H1 (cell line): ENCODE measurements around the gene DENND1A. TPM values are rescaled to one million over a fixed set of nuclear protein-coding genes. Genes with fewer than 3 reads are reported as not detected.

Experiments
- CTCF ChIA-PET: fragments of 300-600 bp; sonication (Branson Sonifier 250); formaldehyde crosslinking; loops from one replicate; lab custom pipeline; 2021; ENCODE audit not compliant: partially characterized antibody; lab: Charles Lee
- POLR2A ChIA-PET: fragments of 300-600 bp; sonication (Branson Sonifier 250); formaldehyde crosslinking; loops from one replicate; lab custom pipeline; 2021; ENCODE audit warnings: inconsistent platforms; ENCODE audit not compliant: partially characterized antibody; lab: Charles Lee
- DNase-seq, 2 experiments: peaks; one replicate each; pipeline versions ENCODE4 v3.0.0 to v3.0.0-alpha.2; 2010 to 2022; ENCODE audit warnings: low spot score in 2 of 2, low read depth in 1 of 2, mixed read lengths in 1 of 2
- FAIRE-seq: peaks from 2 replicates; lab custom pipeline; 2011; peaks lifted over from hg19 to GRCh38; lab: Jason Lieb, UNC
- H2AFZ ChIP-seq: 2 replicates; pipeline ENCODE4 v1.8.1; 2012; ENCODE audit warnings: low read length, inconsistent platforms
- H2AK5ac ChIP-seq: 2 replicates; pipeline ENCODE4 v1.6.1; 2013; ENCODE audit warnings: low read depth, low read length
- H2BK120ac ChIP-seq: replicated peaks from 2 replicates; pipeline ENCODE3; 2013; ENCODE audit warnings: low read depth, low read length, inconsistent platforms
- H2BK12ac ChIP-seq: 2 replicates; pipeline ENCODE4 v1.6.1; 2013; ENCODE audit warnings: low read depth, low read length
- H2BK15ac ChIP-seq: 2 replicates; pipeline ENCODE4 v1.6.1; 2013; ENCODE audit warnings: low read length
- H2BK20ac ChIP-seq: 2 replicates; pipeline ENCODE4 v1.6.1; 2013; ENCODE audit warnings: low read length
- H2BK5ac ChIP-seq: 2 replicates; pipeline ENCODE4 v1.6.1; 2013; ENCODE audit warnings: low read depth, low read length
- H3K14ac ChIP-seq: 2 replicates; pipeline ENCODE4 v1.6.1; 2013; ENCODE audit warnings: inconsistent platforms; ENCODE audit not compliant: insufficient read length
- H3K18ac ChIP-seq: 2 replicates; pipeline ENCODE4 v1.6.1; 2013; ENCODE audit warnings: low read length; ENCODE audit errors: extremely low read depth
- H3K23ac ChIP-seq: 2 replicates; pipeline ENCODE4 v1.6.1; 2013; ENCODE audit warnings: inconsistent platforms; ENCODE audit not compliant: insufficient read length
- H3K23me2 ChIP-seq: 2 replicates; pipeline ENCODE4 v1.6.1; 2013; ENCODE audit warnings: low read depth, low read length
- H3K27ac ChIP-seq: 2 replicates; pipeline ENCODE4 v1.6.1; 2011; ENCODE audit warnings: low read depth, low read length, inconsistent platforms
- H3K27me3 ChIP-seq, 4 experiments: replicated peaks in 1 of 4; 1 replicate in 1 of 4; 2 replicates in 3 of 4; pipeline versions ENCODE4 v1.6.1 to v1.8.1; 2011 to 2013; ENCODE audit warnings: low read length in 3 of 4, mild to moderate bottlenecking in 3 of 4, inconsistent platforms in 2 of 4, mixed read lengths in 2 of 4, moderate library complexity in 1 of 4; ENCODE audit not compliant: control insufficient read depth in 3 of 4, insufficient read depth in 3 of 4; ENCODE audit errors: extremely low read depth in 1 of 4
- H3K36me3 ChIP-seq, 4 experiments: 2 replicates each; pipeline versions ENCODE4 v1.6.1 to v1.8.1; 2011 to 2013; ENCODE audit warnings: mild to moderate bottlenecking in 4 of 4, low read length in 3 of 4, moderate library complexity in 2 of 4, control low read depth in 1 of 4, inconsistent platforms in 1 of 4; ENCODE audit not compliant: insufficient read depth in 4 of 4, control insufficient read depth in 2 of 4
- H3K4ac ChIP-seq: replicated peaks from 2 replicates; pipeline ENCODE3; 2013; ENCODE audit warnings: low read length, low read depth, mixed read lengths, inconsistent platforms; ENCODE audit not compliant: insufficient read length
- H3K4me1 ChIP-seq, 4 experiments: replicated peaks in 1 of 4; 1 replicate in 1 of 4; 2 replicates in 3 of 4; pipeline versions ENCODE4 v1.6.1 to v1.8.1; 2011 to 2013; ENCODE audit warnings: low read length in 3 of 4, inconsistent platforms in 2 of 4, mixed read lengths in 1 of 4; ENCODE audit not compliant: insufficient read depth in 4 of 4, control insufficient read depth in 3 of 4
- H3K4me2 ChIP-seq, 2 experiments: 2 replicates each; pipeline versions ENCODE4 v1.6.1 to v1.8.1; 2011 to 2013; ENCODE audit warnings: low read depth in 2 of 2, low read length in 2 of 2, control low read depth in 1 of 2, inconsistent platforms in 1 of 2, mild to moderate bottlenecking in 1 of 2; ENCODE audit not compliant: insufficient read depth in 1 of 2
- H3K4me3 ChIP-seq, 4 experiments: fragments of 200-600, 300-600 bp in 1 of 4; sonication (generic), shearing (Covaris generic), sonication (Bioruptor Twin) in 1 of 4; 2 replicates each; pipeline versions ENCODE4 v1.5.1 to v1.8.1; 2011 to 2016; ENCODE audit warnings: low read length in 4 of 4, low read depth in 3 of 4, control low read depth in 2 of 4, inconsistent platforms in 2 of 4, mild to moderate bottlenecking in 2 of 4, mixed read lengths in 1 of 4, moderate library complexity in 1 of 4; ENCODE audit not compliant: insufficient read depth in 2 of 4; ENCODE audit errors: extremely low read depth in 1 of 4
- H3K56ac ChIP-seq: replicated peaks from 2 replicates; pipeline ENCODE3; 2013; ENCODE audit warnings: low read depth, mild to moderate bottlenecking, mixed read lengths, low read length, inconsistent platforms; ENCODE audit not compliant: insufficient read length
- H3K79me1 ChIP-seq: 2 replicates; pipeline ENCODE4 v1.6.1; 2013; ENCODE audit warnings: low read depth, low read length, control low read depth
- H3K79me2 ChIP-seq, 2 experiments: 2 replicates each; pipeline versions ENCODE4 v1.6.1 to v1.8.1; 2012 to 2013; ENCODE audit warnings: low read length in 2 of 2, mild to moderate bottlenecking in 2 of 2, inconsistent platforms in 1 of 2; ENCODE audit not compliant: insufficient read depth in 2 of 2, control insufficient read depth in 1 of 2
- H3K9ac ChIP-seq, 4 experiments: replicated peaks in 1 of 4; 1 replicate in 1 of 4; 2 replicates in 3 of 4; pipeline versions ENCODE4 v1.6.1 to v1.8.1; 2011 to 2013; ENCODE audit warnings: low read depth in 3 of 4, low read length in 3 of 4, control low read depth in 2 of 4, mild to moderate bottlenecking in 2 of 4, moderate library complexity in 2 of 4, inconsistent platforms in 1 of 4; ENCODE audit errors: extremely low read depth in 1 of 4
- H3K9me3 ChIP-seq, 2 experiments: 2 replicates each; pipeline versions ENCODE4 v1.6.1 to v1.8.1; 2012 to 2013; ENCODE audit warnings: mild to moderate bottlenecking in 2 of 2, moderate library complexity in 2 of 2, control low read depth in 1 of 2, inconsistent platforms in 1 of 2, low read depth in 1 of 2, low read length in 1 of 2, mixed read lengths in 1 of 2; ENCODE audit not compliant: insufficient read depth in 2 of 2
- H4K20me1 ChIP-seq, 2 experiments: replicated peaks in 1 of 2; 2 replicates each; pipeline versions ENCODE3 to v1.8.1; 2011 to 2013; ENCODE audit warnings: inconsistent platforms in 2 of 2, low read length in 2 of 2, mild to moderate bottlenecking in 1 of 2; ENCODE audit not compliant: insufficient read depth in 2 of 2, control insufficient read depth in 1 of 2
- H4K5ac ChIP-seq: 2 replicates; pipeline ENCODE4 v1.6.1; 2013; ENCODE audit warnings: low read length, low read depth, mixed read lengths, inconsistent platforms; ENCODE audit not compliant: insufficient read length
- H4K8ac ChIP-seq: 2 replicates; pipeline ENCODE4 v1.8.0; 2013; ENCODE audit warnings: mild to moderate bottlenecking, moderate library complexity, low read length, inconsistent platforms; ENCODE audit not compliant: insufficient read depth; ENCODE audit errors: extremely low read depth
- H4K91ac ChIP-seq: replicated peaks from 2 replicates; pipeline ENCODE3; 2013; ENCODE audit warnings: low read length, mixed read lengths, inconsistent platforms; ENCODE audit not compliant: insufficient read length
- ATF2 ChIP-seq: IDR thresholded peaks from 2 replicates; pipeline ENCODE4 v1.6.1; 2012; ENCODE audit warnings: low read length, inconsistent platforms
- ATF3 ChIP-seq: IDR thresholded peaks from 2 replicates; pipeline ENCODE4 v1.6.1; 2011; ENCODE audit warnings: low read depth, mild to moderate bottlenecking, low read length; ENCODE audit not compliant: insufficient read depth
- CEBPB ChIP-seq: IDR thresholded peaks from 2 replicates; pipeline ENCODE4 v1.6.1; 2012; ENCODE audit warnings: low read depth, low read length
- HDAC6 ChIP-seq: IDR thresholded peaks from one replicate; pipeline ENCODE4 v1.7.1; 2012; ENCODE audit warnings: low read depth, mild to moderate bottlenecking, inconsistent platforms, low read length, moderate library complexity
- KDM1A ChIP-seq: fragments of 200-600, 300-600 bp; sonication (generic); IDR thresholded peaks from 2 replicates; pipeline ENCODE4 v1.7.1; 2016; ENCODE audit warnings: mild to moderate bottlenecking, low read length, borderline replicate concordance
- KDM4A ChIP-seq: IDR thresholded peaks from one replicate; pipeline ENCODE4 v1.7.1; 2012; ENCODE audit warnings: low read depth, mild to moderate bottlenecking, moderate library complexity, low read length, inconsistent platforms; ENCODE audit not compliant: severe bottlenecking
- POLR2AphosphoS5 ChIP-seq: IDR thresholded peaks from 2 replicates; pipeline ENCODE4 v1.6.1; 2011; ENCODE audit warnings: low read depth, low read length
- SIN3A ChIP-seq, 2 experiments: IDR thresholded peaks in 1 of 2; conservative IDR thresholded peaks in 1 of 2; 2 replicates each; pipeline ENCODE4 v1.6.1; 2011 to 2012; ENCODE audit warnings: low read length in 2 of 2, improper control_type of control experiment in 1 of 2, low read depth in 1 of 2, mild to moderate bottlenecking in 1 of 2
- SUZ12 ChIP-seq: fragments of 200-600 bp; sonication (generic); IDR thresholded peaks from 2 replicates; pipeline ENCODE4 v1.6.1; 2012; ENCODE audit warnings: mild to moderate bottlenecking, inconsistent platforms, low read length, moderate library complexity, mixed read lengths
- USF2 ChIP-seq: IDR thresholded peaks from 2 replicates; pipeline ENCODE4 v1.6.1; 2011; ENCODE audit warnings: low read length, improper control_type of control experiment
- WGBS, 2 experiments: shearing (Covaris generic) in 1 of 2; methylation state at CpG; one replicate each; pipeline versions ENCODE4 v1.1.6 to v1.1.7; 2013 to 2015; ENCODE audit warnings: low lambda C conversion rate in 2 of 2, mixed read lengths in 2 of 2, inconsistent platforms in 1 of 2, low coverage in 1 of 2, missing lambda C conversion rate in 1 of 2; ENCODE audit not compliant: insufficient replicate concordance in 2 of 2, insufficient coverage in 1 of 2, insufficient read length in 1 of 2; ENCODE audit errors: extremely low coverage in 1 of 2, missing lambda C conversion rate in 1 of 2; 5-methylcytosine and 5-hydroxymethylcytosine counted together
- polyA plus RNA-seq, 7 experiments: library from polyadenylated mRNA; depleted of rRNA in 3 of 7; stranded (reverse) in 5 of 7; unstranded in 2 of 7; fragments of >200 nt in 5 of 7; fragments of 200-250 nt in 2 of 7; gene quantifications; 1 replicate in 5 of 7; 2 replicates in 1 of 7; 4 replicates in 1 of 7; pipeline versions ENCODE4 v1.2.1 to v1.2.3, GENCODE V29; 2011 to 2013; ENCODE audit warnings: missing spikeins in 2 of 7, mixed read lengths in 2 of 7
- total RNA-seq: library from RNA; stranded (reverse); fragmentation: NEBNext Ultra II Directional; extraction: Animal tissue kit (Norgen Biotek cat#: 25700); gene quantifications from 2 replicates; pipeline ENCODE4 v1.2.1, GENCODE V29; 2021

DENND1A gene
- total and polyA plus RNA-seq, 2 of the 8 experiments (the other 6 are each of a cell fraction or from before 2014, with no cell fraction given) = 24.1 to 26.4 TPM

GRCh38 chr9:123457583-123457982, 472.3 kb downstream of the DENND1A start:
- no peak overlapping the region for H2BK15ac ChIP-seq
- DNase-seq (no peak), FAIRE-seq (no peak)
- WGBS, 2 experiments = 91% methylated on average over 9 of the region's 9 CpGs; no CpG with 5 or more reads in 1 of the 2 experiments
- no peak overlapping the region for H3K18ac ChIP-seq
- H3K4me2 ChIP-seq = no peak overlapping the region
- no peak overlapping the region for H3K56ac ChIP-seq
- no peak overlapping the region for H3K27ac ChIP-seq
- no peak overlapping the region for H2BK5ac ChIP-seq
- H3K23ac ChIP-seq = no peak overlapping the region
- no peaks in the 10 kb centered on the region for H3K79me2 ChIP-seq
- H4K91ac ChIP-seq = no peak overlapping the region
- no peak overlapping the region for H2BK120ac ChIP-seq
- no peaks in the 10 kb centered on the region for H3K23me2 ChIP-seq
- no peak overlapping the region for H2AK5ac ChIP-seq
- no peak overlapping the region; the same call in 1 of the 2 replicates for H4K8ac ChIP-seq
- 0 out of 7 replicates have a peak, but pooled peaks cover 0 to 2% (median 0%) of the 10 kb centered on the region in 4 experiments for H3K4me1 ChIP-seq
- H3K27me3 ChIP-seq = no peaks in the 10 kb centered on the region
- H3K14ac ChIP-seq = no peak overlapping the region
- no peak overlapping the region for H4K5ac ChIP-seq
- no peak overlapping the region for H2BK20ac ChIP-seq
- no peaks in the 10 kb centered on the region for H3K79me1 ChIP-seq
- H3K9ac ChIP-seq = peak overlapping the region in 1 of 4 experiments; percentile 37; a peak in 1 of 7 replicates
- ChIA-PET POLR2A (no interaction called here), CTCF (interaction anchor here (1.1 to 2.2 kb wide), 4 partner anchors 8 to 58 kb away, joined by 5 to 7 read pairs (median 6); no protein-coding TSS in a partner anchor)
- no peak overlapping the region for H3K4me3 ChIP-seq
- no peaks in the 10 kb centered on the region for H3K36me3 ChIP-seq
- H3K4ac ChIP-seq = no peak overlapping the region
- H2BK12ac ChIP-seq = no peak overlapping the region
- no peaks in the 10 kb centered on the region for H4K20me1 ChIP-seq
- H3K9me3 ChIP-seq = no peaks in the 10 kb centered on the region
- H2AFZ ChIP-seq = no peak overlapping the region
- no peak for TF ChIP-seq SUZ12
- no peak for TF ChIP-seq POLR2AphosphoS5
- TF ChIP-seq CEBPB = no peak
- no peak for TF ChIP-seq SIN3A (conservative IDR thresholded peaks at IDR 0.05 in 1 of 2, IDR thresholded peaks at IDR 0.05 in 1 of 2; ENCODE audit: low read depth in 1 of 2, low read length in 2 of 2)
- no peak for TF ChIP-seq USF2
- no peak for TF ChIP-seq KDM4A
- TF ChIP-seq ATF2 = no peak
- TF ChIP-seq HDAC6 = no peak
- TF ChIP-seq ATF3 = no peak
- TF ChIP-seq KDM1A = no peak
